GM12873 (cell line): ENCODE measurements around the gene DNM3.

Experiments
- TF ChIP-seq, protein P1 (sequence below): IDR thresholded peaks from 2 replicates; pipeline ENCODE4 v1.5.1; 2012; ENCODE audit warnings: low read depth, mild to moderate bottlenecking, moderate library complexity, low read length, control low read depth; ENCODE audit not compliant: insufficient read depth; ENCODE audit errors: missing control alignments

DNM3 gene

DNA sequence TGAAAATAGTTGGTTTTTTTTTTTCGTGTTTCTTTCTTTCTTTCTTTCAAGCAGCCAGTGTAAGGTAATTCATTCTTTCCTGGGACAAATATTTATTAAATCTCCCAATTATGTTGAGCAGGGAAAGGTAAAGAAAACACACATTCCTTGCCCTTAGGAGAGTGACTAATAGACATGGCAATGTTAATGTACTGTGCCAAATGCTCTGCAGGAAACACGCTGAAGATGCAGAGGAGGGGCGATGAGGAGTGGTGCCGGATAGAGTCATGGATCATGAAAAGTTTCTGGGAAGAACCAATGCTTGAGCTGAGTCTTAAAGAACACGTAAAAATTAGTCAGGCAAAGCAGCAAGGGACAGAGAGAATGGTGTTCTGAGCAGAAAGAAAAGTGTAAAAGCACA is 199.2 kb downstream of the DNM3 start:
- TF ChIP-seq, protein P1, sequence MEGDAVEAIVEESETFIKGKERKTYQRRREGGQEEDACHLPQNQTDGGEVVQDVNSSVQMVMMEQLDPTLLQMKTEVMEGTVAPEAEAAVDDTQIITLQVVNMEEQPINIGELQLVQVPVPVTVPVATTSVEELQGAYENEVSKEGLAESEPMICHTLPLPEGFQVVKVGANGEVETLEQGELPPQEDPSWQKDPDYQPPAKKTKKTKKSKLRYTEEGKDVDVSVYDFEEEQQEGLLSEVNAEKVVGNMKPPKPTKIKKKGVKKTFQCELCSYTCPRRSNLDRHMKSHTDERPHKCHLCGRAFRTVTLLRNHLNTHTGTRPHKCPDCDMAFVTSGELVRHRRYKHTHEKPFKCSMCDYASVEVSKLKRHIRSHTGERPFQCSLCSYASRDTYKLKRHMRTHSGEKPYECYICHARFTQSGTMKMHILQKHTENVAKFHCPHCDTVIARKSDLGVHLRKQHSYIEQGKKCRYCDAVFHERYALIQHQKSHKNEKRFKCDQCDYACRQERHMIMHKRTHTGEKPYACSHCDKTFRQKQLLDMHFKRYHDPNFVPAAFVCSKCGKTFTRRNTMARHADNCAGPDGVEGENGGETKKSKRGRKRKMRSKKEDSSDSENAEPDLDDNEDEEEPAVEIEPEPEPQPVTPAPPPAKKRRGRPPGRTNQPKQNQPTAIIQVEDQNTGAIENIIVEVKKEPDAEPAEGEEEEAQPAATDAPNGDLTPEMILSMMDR = no peak

DNA sequence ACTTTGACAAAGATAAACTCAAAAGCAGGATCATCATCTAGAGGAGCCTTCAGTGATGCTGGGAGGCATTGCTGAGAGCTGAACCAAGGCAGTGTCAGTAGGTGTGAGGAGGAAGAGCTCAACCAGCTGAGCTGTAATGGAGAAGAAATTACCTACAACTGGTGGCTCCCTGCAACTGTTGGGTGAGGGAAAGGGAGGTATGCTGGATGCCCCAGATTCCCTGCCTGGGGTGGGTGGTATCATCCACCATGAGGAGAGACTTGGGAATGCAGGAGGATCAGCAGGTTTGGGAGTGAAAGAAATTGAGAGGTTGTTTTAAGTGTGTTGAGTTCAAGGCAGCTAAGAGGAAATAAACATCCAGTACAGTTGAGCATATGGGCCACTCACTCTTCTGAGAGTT is 199.8 kb downstream of the DNM3 start:
- TF ChIP-seq, protein P1 = no peak

DNA sequence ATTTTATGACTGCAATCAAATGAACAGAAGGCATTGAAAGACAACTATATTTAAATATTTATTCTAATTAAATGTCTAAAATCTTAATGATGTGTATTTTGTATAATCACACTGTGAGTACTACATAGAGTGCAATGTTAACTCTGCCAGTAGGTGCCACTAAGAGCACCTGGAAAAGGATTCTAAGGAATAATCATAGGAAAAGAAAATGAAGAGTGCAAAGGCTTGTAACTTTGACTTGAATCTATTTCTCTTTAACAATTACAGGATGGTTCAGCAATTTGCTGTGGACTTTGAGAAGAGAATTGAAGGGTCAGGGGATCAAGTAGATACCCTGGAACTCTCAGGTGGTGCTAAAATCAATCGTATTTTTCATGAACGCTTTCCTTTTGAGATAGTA is 200.4 kb downstream of the DNM3 start:
- TF ChIP-seq, protein P1 = no peak

DNA sequence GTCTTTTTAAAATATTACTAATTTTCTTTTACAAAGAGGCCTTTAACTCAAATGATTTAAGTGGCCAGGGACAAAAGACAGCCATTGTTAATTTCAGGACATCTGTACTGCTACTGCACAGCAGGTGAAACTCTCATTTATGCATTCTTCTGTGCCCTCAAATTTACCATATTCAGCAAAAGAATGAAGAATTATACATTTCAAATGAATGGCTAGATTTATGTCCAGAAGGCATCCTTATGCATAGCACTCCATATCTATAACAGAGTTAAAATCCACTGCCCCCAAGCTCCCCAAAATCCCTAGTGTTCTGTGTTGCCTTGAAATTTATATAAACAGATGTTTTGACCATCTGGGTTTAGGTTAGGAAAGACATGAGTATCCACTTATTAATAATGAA is 202.6 kb downstream of the DNM3 start:
- TF ChIP-seq, protein P1 = no peak

DNA sequence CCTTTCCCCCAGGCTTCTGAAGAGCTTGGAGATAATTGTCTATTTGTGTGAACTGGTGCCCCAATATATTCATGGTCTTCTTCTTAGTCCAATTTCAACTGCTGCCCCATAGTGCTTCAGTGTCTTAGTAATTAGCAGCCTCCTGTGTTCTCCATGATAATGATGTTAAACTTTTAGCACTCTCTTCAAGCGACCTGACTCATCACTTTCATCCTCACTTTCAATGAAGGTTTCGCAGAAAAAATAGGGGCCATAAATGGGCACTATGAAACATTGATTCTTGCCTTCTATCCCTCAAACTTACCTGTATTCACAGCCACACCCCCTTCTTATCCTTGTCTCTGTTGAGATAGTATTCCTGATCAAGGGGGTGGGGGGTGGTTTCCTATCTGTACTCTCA is 210.6 kb downstream of the DNM3 start:
- TF ChIP-seq, protein P1 = no peak

DNA sequence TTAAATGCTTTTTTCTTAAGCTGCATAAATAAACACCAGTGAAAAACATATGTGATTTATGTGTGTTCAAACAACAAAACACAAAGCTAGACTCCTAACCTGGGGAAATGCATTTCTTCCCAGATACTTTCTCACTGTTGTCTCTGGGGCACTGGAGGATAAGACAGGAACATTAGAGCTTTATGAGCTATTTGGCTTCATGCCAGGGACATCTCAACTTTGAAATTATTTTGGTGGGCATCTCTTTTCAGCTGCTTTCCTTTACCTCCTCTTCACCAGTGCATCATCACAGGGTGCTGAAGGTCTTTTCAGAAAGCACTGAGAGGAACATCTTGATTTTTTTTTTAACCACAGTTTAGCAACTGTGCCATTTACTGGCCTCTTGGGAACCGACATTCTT is 212.9 kb downstream of the DNM3 start:
- TF ChIP-seq, protein P1 = no peak

DNA sequence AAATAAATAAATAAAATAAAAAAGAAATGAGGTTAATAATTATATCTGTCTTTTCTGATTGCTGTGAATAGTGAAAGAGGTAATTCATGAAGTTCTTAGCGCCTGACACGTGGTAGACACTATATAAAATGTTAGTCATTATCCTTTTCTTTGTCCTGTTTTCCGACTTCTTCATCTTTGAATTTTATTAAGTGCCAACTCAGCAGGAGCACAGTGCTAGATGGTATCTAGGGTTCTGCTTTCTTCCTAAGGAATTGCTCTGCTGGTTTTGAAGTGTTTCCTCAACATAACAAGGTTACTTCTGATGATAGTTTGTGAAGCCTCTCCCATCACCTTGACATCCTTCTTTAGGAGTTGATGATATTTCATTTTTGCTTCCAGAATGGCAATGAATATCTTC is 227.0 kb downstream of the DNM3 start:
- TF ChIP-seq, protein P1 = no peak
